Measurements from ENCODE around the gene PSMB4. TPM values are rescaled to one million over a fixed set of nuclear protein-coding genes. Genes with fewer than 3 reads are reported as not detected.
"Not testable (repeated sequence)": the region's sequence is repeated elsewhere in the genome, so short reads cannot be mapped to it uniquely, and the experiment has no call there.

PSMB4 gene
- polyA plus RNA-seq, 4 donors: 238 to 300 (median 254) TPM

- DNase-seq (ENCODE audit: low read depth in 4 of 4, low spot score in 3 of 4): no peak
Observed at GRCh38 chr1:151384584-151384983, 14.8 kb upstream of the PSMB4 start.

GRCh38 chr1:151386002-151386401, 13.4 kb upstream of the PSMB4 start:
- DNase-seq (ENCODE audit: low read depth in 4 of 4, low spot score in 3 of 4): no peak

DNA sequence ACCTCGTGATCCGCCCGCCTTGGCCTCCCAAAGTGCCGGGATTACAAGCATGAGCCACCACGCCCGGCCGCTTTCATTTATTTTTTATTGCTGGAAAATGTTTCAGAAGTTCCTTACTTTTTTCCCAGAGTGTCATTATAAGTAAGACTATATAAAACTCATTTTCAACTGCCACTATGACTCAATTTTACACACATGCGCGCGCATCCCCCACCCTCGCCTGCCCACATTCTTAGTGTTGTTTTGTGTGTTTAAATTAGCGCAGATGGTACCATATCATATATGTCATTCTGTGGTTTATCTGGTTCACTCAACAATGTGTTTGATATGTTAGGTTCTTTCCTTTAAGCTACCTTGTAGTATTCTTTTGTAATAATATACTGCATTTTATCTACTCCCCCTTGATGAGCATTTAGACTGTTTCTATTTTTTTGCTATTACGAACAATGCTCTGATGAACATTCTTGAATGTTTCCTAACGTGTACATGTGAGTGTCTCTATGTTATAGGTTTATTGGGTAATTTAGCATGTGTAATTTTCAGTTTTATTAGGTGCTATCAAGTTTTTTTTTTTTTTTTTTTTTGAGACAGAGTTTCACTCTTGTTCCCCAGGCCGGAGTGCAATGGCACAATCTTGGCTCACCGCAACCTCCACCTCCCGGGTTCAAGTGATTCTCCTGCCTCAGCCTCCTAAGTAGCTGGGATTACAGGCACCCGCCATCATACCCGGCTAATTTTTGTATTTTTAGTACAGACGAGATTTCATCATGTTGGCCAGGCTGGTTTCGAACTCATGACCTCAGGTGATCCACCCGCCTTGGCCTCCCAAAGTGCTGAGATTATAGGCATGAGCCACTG, 8.9 kb upstream of the PSMB4 start:
- not testable (repeated sequence) for DNase-seq (ENCODE audit: low read depth in 4 of 4, low spot score in 3 of 4)

DNA sequence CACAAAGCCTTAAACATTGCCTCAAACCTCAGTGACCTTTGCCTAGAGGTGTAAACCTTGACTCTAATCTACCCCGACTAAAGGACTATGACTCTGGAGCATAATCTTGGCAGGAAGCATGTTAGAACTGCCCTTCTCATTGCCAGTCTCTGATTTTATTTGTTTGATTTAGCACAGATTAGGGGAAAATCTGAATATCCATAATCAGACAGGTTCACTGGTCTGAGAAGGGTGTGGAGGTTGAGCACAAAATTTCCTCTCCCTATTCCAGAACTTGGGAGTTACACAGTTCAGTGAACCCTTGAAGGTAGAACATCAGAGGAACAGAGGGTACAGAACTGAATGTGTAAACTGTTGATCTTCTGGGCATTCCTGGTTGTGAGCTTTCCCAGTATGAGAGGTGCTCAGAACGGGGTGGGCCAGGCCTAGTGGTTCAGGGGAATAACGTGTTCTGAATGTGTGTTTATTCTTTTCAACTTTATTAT, 8.3 kb upstream of the PSMB4 start:
- DNase-seq (ENCODE audit: low read depth in 4 of 4, low spot score in 3 of 4): no peak

GRCh38 chr1:151393583-151393982, 5.8 kb upstream of the PSMB4 start:
- no peak for DNase-seq (ENCODE audit: low read depth in 4 of 4, low spot score in 3 of 4)

DNA sequence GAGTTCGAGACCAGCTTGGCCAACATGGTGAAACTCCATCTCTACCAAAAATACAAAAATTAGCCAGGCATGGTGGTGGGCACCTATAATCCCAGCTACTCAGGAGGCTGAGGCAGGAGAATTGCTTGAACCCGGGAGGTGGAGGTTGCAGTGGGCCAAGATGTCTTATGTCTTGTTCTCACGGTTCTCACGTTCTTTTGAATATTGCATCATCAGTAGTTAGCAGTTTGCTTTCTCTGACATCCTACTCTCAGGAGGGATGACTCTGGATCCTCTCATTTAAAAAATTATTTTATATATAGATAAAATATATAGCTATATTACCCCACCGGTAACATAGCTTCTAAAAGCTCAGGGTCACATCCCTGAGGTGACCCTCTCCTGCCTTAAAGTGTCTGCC, 3.1 kb upstream of the PSMB4 start:
- not testable (repeated sequence) for DNase-seq (ENCODE audit: low read depth in 4 of 4, low spot score in 3 of 4)

DNA sequence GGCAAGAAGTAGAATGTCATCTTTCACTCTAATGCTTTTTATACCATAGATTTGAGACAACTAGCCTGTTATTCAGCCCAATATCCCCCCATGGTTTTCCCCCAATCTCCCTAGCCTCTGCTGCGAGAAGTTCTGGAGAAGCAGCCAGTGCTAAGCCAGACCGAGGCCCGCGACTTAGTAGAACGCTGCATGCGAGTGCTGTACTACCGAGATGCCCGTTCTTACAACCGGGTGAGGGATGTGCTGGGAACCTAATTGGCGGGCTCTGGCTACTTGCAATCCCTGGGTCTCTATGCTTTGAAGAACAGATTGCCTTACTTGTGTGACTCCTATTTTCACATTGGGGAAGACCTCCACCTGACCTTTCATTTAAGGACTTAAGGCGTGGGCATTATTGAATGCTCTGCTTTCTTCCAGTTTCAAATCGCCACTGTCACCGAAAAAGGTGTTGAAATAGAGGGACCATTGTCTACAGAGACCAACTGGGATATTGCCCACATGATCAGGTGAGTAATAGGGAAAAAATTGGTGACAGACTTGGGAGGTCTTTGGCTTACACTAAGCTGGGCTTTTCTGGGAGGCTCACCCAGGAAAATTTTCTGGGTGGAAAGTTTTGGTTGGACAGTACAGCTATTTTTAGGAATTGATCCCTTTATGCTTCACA, 1.9 kb downstream of the PSMB4 start:
- DNase-seq (ENCODE audit: low read depth in 4 of 4, low spot score in 3 of 4): no peak

DNA sequence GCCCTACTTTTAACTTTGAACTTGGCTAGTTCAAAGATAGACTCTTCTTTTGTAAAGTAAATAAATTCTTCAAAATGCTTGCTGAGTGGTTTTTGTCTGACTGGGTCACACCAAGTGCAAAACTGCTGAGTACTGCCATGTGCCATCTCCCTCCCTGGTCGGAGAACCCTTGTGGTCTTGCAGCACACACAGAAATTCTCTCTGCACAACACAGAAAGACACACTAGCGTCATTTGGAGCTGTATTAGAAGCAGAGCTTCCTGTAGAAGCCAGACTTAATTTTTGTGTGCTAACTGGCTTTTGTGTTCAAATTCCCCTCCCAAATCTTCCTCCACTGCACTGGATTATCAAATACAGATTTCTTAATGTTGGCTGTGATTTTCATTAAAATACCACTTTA, 2.5 kb downstream of the PSMB4 start:
- DNase-seq (ENCODE audit: low read depth in 4 of 4, low spot score in 3 of 4): no peak

GRCh38 chr1:151402764-151403163, 3.4 kb downstream of the PSMB4 start:
- no peak for DNase-seq (ENCODE audit: low read depth in 4 of 4, low spot score in 3 of 4)

DNA sequence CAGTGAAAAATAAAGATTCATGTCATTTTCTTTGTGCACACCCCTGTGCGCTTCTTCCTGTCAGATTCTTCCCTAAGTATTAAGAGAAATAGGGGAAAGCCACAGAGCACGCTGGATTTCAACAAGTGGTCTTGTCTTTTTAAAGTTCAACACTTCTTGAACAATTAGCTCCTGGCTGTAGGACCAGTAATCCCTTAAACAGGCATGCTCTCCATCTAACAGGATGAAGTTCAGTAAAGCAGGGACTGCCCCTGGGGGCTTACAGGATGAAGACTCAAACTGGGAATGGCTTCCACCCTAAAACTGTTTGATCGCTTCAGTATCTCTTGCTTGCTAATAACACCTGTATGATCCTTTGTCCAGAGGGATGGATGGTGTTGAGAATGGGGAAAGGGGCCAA, 4.2 kb downstream of the PSMB4 start:
- DNase-seq (ENCODE audit: low read depth in 4 of 4, low spot score in 3 of 4): no peak

- DNase-seq (ENCODE audit: low read depth in 4 of 4, low spot score in 3 of 4): no peak
Observed at GRCh38 chr1:151405187-151405951, 6.0 kb downstream of the PSMB4 start.

GRCh38 chr1:151406176-151406575, 6.8 kb downstream of the PSMB4 start:
- no peak for DNase-seq (ENCODE audit: low read depth in 4 of 4, low spot score in 3 of 4)

DNA sequence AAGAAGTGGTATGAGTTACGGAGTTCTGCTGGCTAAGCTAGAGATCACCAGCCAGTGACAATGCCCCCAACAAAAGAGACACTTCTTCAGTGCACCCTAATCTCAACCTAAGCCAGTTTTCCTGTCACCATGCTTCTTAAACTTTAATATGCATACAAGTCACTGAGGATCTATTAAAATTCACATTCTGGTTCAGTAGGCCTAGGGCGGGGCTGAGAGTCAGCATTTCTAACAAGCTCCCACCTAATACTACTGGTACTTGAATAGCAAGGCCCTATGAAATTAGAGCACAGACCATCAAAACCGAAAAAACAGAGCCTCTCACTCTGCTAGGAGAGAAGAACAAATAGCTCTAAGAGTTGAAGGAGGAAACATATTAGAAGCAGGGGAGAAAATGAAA, 7.9 kb downstream of the PSMB4 start:
- DNase-seq (ENCODE audit: low read depth in 4 of 4, low spot score in 3 of 4): no peak

DNA sequence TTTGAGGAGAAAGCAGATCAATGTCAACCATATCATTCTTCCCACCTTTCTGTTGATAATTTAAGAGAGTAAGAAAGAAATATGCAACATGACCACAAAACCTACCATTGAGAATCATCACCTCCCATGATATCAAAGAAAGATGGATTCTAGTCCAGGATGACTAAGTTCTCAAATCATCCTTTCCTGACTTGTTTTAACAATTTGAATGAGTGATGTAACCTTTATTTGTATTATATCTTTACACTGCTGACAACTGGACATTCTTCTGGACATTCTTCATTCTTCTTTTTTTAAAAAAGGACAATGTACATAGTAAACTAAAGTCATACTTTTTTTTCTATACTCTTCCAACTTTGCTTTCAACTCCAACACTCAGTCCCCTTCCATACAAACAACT, 9.5 kb downstream of the PSMB4 start:
- DNase-seq (ENCODE audit: low read depth in 4 of 4, low spot score in 3 of 4): no peak

DNA sequence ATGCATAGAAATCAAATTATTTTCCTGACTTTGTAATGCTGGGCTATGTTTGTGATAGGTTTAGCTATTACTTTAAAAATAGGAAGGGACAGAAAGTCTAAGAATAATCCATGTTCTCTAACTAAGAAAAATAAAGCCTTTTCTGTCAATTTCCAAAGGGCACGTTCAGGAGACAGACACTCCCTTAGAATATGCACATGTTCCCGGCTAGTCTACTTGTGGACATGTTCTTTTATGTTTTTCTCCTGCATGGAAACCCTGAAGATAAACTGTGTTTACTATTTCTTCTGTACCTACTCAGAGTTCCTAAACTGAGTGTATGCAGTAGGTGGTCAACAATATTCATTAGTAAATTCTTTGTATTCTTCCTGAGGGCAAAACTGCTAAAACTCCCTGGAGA, 12.5 kb downstream of the PSMB4 start:
- no peak for DNase-seq (ENCODE audit: low read depth in 4 of 4, low spot score in 3 of 4)

GRCh38 chr1:151416231-151416630, 16.9 kb downstream of the PSMB4 start:
- DNase-seq (ENCODE audit: low read depth in 4 of 4, low spot score in 3 of 4): no peak

GRCh38 chr1:151418081-151418480, 18.7 kb downstream of the PSMB4 start:
- no peak for DNase-seq (ENCODE audit: low read depth in 4 of 4, low spot score in 3 of 4)

DNA sequence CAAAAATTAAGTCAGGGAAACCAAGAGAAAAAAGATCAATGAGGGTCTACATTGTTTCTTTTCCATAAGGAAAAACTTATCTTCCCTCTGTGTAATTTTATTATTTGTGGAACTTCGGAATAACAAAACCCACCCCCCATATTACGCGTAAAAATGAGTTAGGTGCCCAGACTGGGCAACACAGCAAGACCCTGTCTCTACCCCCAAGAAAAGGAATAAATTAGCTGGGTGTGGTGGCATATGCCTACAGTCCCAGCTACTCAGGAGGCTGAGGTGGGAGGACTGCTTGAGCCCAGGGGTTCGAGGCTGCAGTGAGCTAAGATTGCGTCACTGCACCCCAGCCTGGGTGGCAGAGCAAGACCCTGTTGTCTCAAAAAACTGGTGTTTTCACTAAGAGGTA, 20.4 kb downstream of the PSMB4 start:
- DNase-seq (ENCODE audit: low read depth in 4 of 4, low spot score in 3 of 4): no peak

DNA sequence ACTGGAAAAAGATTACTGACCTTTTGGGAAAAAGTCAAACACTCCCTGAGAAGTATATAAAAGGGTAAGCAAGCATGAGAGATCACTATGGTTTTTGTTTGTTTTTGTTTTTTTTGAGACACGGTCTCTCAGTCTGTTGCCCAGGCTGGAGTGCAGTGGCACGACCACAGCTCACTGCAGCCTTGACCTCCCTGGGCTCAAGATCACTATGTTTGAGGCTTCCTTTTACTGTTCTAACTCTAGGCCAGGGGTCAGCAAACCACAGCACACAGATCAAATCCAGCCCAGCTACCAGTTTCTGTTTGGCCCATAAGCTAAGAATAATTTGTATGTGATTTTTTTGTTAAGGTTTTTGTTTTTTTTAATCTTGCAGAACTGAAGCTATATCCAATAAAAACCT, 25.7 kb downstream of the PSMB4 start:
- no peak for DNase-seq (ENCODE audit: low read depth in 4 of 4, low spot score in 3 of 4)

DNA sequence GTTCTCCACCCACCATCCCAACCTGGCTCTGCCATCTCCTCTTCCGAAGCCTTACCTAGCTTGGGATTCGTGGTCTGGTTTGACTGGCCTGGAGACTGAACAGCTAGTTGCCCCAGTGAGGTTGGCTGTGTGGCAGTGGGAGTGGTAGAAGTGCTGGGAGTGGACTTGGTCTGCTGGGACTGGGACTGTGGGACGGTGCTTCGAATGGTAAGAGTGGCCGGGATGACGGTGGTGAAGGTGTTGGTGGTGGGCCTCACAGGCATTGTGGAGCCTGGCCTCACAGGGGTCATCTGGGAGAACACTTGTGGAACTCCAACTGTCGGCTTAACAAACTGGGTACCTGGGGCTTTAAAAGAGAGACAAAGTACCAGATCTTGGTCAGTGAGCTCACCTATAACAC, 28.7 kb downstream of the PSMB4 start:
- no peak for DNase-seq (ENCODE audit: low read depth in 4 of 4, low spot score in 3 of 4)

- not testable (repeated sequence) for DNase-seq (ENCODE audit: low read depth in 4 of 4, low spot score in 3 of 4)
Observed at GRCh38 chr1:151433827-151434226, 34.5 kb downstream of the PSMB4 start.
